ENCODE measurements around the gene SNIP1.
"Not testable (repeated sequence)": the region's sequence is repeated elsewhere in the genome, so short reads cannot be mapped to it uniquely, and the experiment has no call there.

The SNIP1 gene

DNA sequence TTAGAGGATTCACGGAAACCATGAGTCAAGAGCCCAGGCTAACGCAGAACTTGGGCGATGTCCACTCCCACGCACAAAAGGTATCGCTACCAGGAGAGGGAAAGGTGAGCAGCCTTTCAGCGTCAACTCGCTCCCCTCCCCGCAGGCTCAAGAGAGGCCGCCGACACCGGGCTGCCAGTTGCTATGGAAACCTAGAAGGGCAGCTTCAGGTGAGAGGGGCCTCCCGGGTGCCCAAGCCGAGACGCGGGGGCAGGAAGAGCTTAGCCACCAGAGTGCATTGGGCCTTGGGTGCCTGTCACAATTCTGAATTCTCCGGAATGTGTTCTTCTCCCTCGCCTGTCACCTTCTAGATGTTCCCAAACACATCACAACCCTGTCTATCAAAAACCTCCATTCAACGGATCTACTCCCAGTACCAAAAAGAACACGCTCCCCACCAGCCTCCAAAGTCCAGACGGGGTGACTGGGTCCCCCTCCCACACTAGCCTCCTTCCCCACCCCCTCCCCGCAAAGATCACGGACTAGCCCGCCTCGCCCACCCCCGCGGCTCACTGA lies 40.2 kb downstream of the SNIP1 start:
- DNase-seq (ENCODE audit: low read depth in 2 of 2): peak in 1 of 2 donors; percentile 8

DNA sequence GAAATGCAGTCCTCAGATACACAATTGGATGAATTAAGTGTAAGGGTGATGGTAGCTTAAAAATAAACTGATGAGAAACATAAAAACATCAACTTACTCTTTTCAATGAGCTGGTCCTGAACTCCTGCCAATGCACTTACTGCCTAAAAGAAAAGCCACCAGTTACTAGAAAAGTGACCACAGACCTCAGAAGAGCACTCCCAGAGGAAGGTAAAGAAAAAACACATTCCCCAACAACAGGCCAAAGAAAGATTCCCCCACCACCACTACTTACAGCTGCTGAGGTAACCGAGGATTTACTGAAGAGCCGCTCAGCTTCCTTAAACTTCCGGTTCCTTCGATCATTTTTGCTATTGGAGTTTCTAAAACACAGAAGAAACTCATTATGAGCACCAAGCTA lies 44.9 kb downstream of the SNIP1 start:
- no peak for DNase-seq (ENCODE audit: low read depth in 2 of 2)

DNA sequence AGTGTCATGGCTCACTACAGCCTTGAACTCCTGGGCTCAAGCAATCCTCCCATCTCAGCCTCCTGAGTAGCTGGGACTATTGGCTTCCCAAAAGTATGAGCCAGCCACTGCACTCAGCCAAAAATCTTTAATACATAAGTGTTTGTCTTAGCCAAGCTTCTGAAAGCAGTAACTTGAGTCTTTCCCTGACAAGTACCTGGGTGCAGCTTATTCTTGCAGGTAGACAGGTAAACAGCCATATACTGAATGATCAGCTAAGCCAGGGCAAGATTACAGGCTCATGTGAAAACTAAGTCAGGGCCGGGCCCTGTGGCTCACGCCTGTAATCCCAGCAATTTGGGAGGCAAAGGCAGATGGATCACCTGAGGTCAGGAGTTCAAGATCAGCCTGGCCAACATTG lies 47.4 kb downstream of the SNIP1 start:
- DNase-seq (ENCODE audit: low read depth in 2 of 2): no peak

DNA sequence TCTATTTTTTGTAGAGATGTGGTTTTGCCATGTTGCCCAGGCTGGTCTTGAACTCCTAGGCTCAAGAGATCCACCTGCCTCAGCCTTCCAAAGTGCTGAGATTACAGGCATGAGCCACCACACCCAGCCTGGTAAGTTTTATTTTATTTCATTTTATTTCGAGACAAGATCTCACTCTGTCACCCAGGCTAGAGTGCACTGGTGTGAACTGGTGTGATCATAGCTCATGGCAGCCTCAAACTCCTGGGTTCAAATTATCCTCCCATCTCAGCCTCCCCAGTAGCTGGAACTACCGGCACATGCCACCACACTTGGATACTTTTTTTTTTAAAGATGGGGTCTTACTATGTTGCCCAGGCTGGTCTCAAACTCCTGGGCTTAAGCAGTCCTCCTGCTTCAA lies 51.3 kb downstream of the SNIP1 start:
- not testable (repeated sequence) for DNase-seq (ENCODE audit: low read depth in 2 of 2)

DNA sequence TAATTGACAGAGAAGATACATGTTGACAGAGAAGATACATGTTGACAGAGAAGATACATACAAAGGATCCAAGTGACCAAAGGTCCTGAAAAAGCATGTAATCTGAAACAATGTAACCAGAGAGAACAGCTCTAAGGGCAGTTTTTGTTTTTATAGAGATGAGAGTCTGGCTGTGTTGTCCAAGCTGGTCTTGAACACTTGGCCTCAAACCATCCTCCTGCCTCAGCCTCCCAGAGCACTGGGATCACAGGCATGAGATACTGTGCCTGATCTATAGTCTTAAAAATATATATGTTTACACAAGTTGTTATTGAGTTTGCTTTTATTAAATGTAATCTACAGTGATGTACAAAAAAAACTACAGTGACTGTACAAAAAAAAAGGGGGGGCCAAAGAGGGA lies 52.0 kb downstream of the SNIP1 start:
- DNase-seq (ENCODE audit: low read depth in 2 of 2): no peak

DNA sequence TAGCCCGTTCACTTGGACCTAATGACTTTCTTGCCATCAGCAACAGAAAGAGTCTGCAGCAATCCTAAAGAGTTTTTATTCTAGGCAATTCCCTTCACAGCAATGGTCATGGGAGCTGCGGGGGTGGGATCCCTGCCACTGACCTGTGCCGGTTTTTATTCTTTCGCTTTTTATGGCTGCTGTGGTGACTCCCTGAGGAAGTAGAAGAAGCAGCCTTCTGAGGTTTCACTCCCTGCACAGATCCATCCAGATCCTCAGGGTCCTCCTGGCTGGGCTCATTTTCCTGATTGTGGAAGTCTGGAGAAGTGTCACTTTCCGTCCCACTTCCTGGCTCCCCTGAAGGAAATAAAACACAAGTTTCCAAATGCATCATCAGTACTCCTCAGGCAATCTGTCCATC lies 52.4 kb downstream of the SNIP1 start:
- no peak for DNase-seq (ENCODE audit: low read depth in 2 of 2)

DNA sequence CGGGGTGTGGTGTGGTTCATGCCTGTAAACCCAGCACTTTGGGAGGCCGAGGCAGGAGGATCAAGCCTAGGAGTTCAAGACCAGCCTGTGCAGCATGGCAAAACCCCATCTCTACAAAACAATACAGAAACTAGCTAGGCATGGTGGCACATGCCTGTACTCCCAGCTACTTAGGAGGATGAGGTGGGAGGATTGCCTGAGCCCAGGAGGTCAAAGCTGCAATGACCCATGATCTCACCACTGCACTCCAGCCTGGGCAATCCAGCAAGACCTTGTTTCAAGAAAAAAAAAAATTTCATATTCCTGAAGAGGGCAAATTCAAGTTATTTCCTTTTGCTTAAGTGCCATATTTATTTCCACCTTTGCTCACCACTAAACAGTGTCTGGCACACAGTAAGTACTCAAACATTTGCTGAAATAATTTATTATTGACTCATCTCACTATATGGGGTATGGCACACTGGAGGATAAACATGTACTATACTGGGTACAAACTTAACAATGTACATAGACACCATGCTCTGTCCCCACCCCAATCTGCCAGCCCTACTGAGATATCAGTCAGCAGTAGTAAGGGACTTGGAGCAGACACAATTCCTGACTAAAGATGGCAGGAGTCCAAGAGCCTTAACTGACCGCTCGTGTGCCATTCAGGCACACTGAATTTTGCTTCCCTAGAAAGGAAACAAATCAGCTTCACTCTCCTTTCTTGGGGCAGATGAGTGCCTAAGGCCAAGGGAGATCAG lies 55.0 kb downstream of the SNIP1 start:
- no peak for DNase-seq (ENCODE audit: low read depth in 2 of 2)

DNA sequence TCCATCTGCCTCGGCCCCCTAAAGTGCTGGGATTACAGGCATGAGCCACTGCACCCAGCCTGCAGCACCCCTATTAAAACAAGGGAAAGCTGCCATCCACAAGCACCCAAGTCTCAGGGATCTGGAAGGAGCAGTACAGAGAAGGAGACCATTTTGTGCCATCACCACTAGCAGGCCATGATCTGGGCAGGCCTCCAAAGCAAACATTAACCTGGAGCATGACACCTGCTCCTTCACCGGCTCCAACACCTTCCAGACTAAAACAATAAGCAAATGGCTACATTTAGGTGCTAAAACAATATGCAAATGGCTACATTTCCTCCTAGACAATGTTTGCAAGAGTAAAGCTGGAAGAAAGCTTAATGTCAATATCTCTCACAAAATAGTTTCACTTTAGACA lies 56.3 kb downstream of the SNIP1 start:
- no peak for DNase-seq (ENCODE audit: low read depth in 2 of 2)

DNA sequence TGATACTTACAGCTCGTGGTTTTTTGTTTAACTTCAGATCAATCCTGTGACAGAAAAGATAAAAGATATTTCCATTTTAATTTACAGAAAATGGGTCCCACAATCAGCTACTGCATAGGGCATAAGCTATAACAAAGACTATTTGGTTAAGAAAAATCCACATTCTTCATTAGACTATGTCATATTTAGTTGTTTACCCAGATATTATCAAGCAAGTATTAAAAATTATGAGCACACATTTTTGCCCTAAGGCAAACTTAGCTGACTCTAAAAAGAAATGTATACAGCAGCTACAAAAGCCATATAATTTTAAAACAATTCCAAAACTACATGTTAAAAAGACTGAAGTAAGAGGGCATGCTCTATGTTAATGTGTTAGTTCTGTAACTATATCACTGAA lies 58.2 kb downstream of the SNIP1 start:
- no peak for DNase-seq (ENCODE audit: low read depth in 2 of 2)

DNA sequence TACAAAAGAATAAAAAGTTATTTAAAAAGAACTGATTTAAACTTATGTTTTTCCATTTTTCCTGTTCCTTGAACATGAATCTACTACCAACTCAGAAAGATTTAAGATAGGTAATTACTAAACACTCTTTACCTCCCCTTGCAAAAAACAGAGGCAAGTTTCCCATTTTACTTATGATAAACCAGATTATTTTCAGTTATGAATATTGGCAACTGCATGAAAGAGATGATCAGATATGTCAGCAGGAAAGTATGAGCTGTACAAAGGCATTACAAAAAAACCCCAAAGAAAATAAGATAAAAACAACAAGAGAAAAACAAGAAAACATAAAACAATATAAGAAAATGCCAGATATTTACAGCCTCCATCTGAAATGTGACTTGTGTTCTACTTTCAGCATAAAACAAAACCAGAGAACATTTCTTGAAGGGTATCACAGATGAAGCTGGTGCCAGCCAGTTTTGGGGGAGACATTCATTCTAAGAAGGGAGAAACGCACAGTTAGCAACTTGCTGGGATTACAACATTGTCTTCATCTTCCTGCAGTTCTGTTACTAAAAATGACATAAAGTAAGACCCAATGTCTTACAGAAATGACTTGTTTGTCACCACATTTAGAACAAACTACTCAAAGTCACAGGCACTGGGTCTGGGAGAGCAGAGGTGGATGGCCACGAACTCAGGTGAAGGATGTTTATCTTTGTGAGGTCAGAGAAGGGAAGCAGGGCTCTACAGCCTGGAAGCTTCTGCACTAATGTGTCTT lies 60.6 kb downstream of the SNIP1 start:
- DNase-seq (ENCODE audit: low read depth in 2 of 2): no peak

DNA sequence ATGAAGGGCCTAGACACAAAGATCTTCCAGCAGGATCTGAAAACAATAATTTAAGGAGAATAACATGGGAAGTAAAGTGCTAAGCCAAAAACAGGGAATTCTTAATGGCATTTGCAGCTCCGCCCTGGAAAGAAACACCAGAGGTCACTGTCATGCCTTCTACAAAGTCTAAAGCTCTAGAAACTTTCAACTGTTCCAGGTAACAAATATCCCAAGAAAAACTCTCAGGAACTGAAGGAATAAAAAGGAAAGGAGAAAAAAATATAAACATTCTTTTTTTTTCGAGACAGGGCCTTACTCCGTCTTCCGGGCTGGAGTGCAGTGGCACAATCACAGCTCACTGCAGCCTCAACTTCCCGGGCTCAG lies 66.5 kb downstream of the SNIP1 start:
- no peak for DNase-seq (ENCODE audit: low read depth in 2 of 2)

DNA sequence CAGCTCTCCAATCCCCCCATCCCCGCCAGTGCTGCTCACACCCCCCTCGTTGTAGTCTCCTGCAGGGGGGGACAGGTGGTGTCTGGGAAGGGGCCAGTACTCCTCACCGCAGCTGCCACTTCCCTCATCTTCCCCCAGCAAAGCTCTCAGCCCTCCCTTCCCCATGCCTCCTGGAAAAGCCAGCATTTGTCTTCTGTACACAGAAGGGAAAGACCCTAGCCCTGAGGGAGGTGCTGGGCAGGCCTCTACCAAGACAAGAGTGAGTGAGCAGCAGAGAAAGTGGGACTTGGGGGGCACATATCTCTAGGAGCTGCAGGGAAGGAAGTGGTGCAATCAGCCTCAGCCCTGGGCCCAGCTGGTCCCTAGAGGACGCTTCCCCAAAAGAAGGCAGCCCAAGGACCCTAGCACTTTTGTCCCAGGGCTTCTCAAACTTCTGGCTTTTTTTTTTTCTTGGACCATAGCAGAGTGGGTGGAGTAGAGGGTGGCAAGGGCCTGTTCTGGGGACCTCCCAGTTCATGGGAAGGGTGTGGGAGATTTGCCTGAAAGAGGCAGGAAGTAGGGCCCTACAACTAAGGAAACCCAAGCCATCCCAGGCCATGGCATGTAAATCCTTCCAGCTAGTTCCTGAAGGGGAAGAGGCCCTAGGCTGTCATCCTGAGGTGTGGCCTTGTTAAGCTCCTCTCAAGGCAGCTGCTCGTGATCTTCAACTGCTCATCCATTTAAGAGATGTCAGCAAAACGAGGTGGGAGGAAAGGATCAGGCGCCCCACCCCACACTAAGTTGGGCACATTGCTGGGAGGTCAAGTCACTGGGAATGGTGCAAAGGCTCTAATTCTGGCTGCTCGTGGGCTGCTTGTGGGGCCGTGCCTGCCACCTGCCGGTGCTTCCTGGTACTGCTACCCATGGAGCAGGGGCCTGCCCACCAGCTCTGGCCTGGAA lies 67.1 kb downstream of the SNIP1 start:
- peak in 1 of 2 donors; percentile 78 for DNase-seq (ENCODE audit: low read depth in 2 of 2)

DNA sequence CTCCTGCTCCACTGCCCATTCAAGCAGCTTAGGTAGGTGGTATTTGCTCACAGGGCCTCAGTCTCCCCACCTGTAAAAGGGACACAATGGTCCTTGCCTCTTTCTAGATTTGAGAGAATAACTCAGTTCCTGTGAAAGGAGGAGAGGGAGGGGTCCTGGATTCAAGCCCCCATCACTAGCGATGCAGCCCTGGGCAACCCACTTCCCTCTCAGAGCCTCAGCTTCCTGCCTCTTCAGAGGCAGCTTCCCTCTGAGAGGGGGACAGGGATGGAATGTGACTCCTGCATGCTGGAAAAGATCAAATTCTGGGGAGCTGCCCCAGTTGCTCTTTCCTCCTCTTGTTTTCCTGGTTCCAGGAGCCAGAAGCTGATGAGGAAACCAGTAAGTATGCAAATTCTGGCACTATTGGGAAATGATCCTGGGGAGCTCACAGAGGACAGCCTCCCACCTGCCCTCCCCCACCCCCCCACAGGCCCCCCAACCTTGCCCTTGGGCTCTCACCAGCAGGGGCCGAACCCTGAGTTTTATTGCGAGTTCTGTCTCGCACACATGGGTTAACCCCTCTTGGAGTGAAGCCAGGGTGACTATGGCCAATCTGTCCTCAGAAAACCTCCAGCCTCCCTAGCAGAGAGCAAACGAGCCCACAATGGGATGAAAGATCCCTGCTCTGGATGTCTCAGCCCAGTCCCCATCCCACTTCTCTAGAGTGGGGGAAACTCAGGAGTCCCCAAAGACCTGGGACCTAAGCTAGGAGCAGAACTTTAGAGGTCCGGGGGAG lies 68.0 kb downstream of the SNIP1 start:
- DNase-seq (ENCODE audit: low read depth in 2 of 2): no peak

Measured in stimulated activated CD8-positive, alpha-beta memory T cell treated with anti-CD3 and anti-CD28 coated beads, Interleukin-7, amount 100 ng/mL, for 1 hour (primary cell).